GM18951 (cell line): Measurements from ENCODE around the gene NLRC5.

Experiments used
- POLR2A ChIP-seq: IDR thresholded peaks from 4 replicates; pipeline ENCODE4 v1.6.1; 2011; ENCODE audit warnings: mild to moderate bottlenecking; ENCODE audit not compliant: insufficient read length, insufficient read depth; ENCODE audit errors: extremely low read depth
- in situ Hi-C: fragments of 300-500 bp; cut with MboI; formaldehyde crosslinking; loops from one replicate; pipeline ENCODE4 v1.12.0; 2022; ENCODE audit warnings: low sequenced_read_pairs, mixed read lengths, inconsistent platforms; ENCODE audit not compliant: unreplicated experiment

The NLRC5 gene

GRCh38 chr16:56950455-56950854 is 38.9 kb upstream of the NLRC5 start:
- in situ Hi-C loops, result loop anchor here (5.0 kb wide), 1 partner anchor 83 kb away; the partner anchor contains the start of gene SLC12A3
- TF ChIP-seq POLR2A, result no peak

DNA sequence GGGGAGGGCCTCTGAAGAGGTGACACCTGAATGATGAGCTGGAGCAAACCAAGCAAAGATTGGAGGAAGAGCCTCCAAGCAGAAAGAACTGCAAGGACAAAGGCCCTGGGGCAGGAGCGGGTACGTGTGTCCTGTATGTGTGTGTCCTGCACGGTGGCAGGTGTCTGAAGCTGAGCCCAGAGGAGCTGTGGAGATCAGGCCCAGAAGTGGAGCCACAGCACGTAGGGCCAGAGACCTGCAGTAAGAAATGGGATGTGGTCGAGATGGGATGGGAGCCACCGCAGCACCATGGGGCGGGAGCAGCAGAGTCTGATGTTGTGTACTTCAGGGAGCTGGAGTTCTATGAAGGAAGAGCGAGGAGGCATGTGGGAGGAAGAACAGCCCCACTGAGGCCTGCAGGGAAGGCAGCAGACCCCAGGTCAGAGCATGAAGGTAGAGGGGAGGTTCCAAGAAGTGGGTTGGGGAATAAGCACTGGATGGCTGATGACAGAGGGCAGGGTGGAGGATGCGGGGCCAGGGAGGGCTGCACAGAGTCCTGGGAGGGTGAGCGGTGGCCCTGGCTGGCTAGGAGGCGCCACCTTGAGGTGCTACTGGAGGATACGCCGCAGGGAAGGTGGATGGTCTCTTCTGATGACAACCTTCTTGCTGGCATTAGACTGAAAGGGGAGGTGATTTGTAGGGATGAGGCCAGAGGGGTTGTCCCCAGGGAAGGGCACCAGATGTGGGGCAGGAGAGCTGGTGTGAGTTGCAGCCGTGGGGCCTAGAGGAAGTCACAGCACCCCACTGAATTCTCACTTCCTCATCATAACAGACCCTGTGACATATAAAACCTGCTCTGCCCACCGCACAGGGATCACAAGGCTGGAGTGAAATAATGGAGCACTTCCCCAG is 38.2 kb upstream of the NLRC5 start:
- TF ChIP-seq POLR2A, result no peak

DNA sequence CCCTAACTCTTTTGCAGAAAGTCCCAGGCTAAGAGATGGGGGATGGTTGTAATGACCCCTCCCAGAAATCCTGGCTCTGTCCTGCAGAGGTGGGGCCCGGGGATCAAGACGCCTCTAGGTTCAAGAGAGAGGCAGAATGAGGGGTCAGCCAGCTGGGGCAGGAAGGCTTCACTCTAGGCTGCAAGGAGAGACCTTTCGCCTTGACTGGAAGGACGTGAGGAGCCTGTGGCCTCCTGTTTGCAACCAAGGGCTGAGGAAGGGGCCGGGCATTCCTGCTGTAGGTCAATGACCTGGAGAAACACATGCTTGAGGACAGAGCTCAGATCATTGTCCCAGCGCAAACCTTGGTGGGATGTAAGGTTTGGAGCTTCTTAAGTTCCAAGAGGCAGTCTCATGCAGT is 36.4 kb upstream of the NLRC5 start:
- TF ChIP-seq POLR2A, result no peak
- in situ Hi-C loops, result loop anchor here (5.0 kb wide), 1 partner anchor 86 kb away; the partner anchor contains the start of gene SLC12A3

More for the DNA sequence above, 38.2 kb upstream of the NLRC5 start:
- in situ Hi-C loops, result loop anchor here (5.0 kb wide), 1 partner anchor 84 kb away; the partner anchor contains the start of gene SLC12A3

DNA sequence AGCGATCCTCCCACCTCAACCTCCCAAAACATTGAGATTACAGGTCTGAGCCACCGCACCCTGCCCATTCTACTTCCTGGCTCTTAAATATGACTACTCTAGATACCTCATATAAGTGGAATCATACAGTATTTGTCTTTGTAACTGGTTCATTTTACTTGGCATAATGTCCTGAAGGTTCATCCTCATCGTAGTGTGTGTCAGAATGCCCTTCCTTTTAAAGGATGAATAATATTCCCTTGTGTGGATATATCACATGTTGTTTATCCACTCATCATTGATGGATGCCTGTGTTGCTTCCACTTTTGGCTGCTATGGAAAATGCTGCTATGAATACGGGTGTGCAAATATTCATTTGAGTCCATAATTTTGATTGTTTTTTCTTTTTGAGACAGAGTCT is 33.3 kb upstream of the NLRC5 start:
- in situ Hi-C loops, result no loop called here
- no peak for TF ChIP-seq POLR2A

GRCh38 chr16:56956756-56957155 is 32.6 kb upstream of the NLRC5 start:
- in situ Hi-C loops, result no loop called here

DNA sequence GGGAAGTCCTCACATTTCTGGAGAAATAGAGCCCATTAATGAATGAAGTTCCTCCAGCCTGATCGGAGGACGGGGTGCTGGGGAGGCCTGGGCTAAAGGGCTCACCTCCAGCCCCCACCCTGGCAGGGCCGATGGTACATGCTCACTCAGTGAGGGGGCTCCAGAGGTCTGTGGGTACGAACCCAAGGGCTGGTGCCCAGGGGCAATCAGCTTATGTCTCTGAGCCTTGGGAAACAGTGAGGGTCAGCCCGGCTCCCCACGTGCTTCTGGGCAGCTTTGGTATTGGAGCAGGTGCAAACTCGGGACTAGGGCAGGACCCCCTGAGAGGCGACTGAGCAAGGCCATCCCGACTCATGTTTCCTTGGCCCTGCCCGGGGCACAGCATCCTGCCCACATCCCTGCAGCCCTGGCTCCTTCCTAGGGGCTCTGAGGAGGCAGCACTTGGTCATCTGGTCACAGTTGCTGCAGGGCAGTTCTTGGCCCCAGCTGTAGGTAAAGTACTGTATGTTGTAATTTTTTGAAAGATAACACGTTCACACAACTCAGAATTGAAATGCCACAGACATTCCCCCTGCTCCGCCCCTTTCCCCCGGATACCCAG is 28.6 kb upstream of the NLRC5 start:
- no peak for TF ChIP-seq POLR2A
- in situ Hi-C loops, result no loop called here

More at GRCh38 chr16:56956756-56957155, 32.6 kb upstream of the NLRC5 start:
- no peak for TF ChIP-seq POLR2A

- TF ChIP-seq POLR2A, result no peak
- in situ Hi-C loops, result no loop called here
Measured at GRCh38 chr16:56961386-56961785, 28.0 kb upstream of the NLRC5 start.

DNA sequence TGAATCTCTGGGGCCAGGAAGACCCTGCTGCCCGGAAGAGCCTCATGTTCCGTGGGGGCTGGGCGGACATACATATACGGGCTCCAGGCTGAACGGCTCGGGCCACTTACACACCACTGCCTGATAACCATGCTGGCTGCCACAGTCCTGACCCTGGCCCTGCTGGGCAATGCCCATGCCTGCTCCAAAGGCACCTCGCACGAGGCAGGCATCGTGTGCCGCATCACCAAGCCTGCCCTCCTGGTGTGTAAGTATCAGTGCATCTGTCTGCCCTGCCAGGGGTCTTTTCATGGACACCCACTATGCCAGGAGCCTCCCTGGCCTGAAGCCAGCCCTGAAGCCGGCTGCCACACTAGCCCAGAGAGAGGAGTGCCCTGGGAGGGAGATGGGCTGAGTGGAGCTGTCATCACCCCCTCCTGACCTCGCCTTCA is 27.5 kb upstream of the NLRC5 start, which contains the start of gene CETP:
Gene CETP (plus strand): TSS at position 100 of the 431 bp plus-strand sequence. CDS start 30 bp downstream, at position 130.
- in situ Hi-C loops, result no loop called here
- TF ChIP-seq POLR2A, result no peak

DNA sequence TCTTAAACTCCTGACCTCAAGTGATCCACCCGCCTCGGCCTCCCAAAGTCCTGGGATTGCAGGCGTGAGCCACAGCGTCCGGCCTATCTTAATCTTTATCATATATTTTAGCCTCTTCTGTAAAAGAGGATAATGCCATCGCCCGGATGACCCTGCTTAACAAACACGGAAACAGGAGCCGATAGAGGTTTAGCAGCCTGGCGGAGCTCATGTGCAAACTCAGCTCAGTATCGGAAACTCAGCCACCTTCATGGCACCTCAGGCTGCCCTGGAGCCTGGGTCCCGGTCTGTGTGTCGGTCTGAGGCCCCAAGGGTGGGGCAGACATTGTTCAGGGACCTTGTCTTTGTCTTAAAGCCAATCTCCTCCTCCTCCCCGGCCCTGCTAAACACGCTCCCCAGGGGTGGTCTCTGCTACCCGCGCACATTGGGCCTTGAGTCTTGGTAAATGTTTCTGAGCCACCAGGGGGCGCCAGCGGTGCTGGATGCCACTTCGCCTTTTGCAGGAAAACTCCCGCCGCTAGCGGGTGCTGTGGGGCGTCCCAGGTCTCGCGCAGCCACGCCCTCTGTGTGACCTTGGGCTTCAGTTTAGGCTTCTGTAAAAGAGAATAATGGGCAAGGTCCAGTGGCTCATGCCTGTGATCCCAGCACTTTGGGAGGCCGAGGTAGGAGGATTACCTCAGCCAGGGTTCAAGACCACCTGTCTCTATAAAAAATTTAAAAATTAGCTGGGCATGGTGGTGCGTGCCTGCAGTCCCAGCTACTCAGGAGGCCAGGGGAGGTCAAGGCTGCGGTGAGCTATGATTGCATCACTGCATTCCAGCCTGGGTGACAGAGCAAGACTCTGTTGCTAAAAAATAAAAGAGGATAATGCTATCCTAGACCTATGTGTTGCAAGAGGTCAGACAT is 24.9 kb upstream of the NLRC5 start:
- no peak for TF ChIP-seq POLR2A
- in situ Hi-C loops, result loop anchor here (5.0 kb wide), 1 partner anchor 83 kb away; no protein-coding TSS in a partner anchor

DNA sequence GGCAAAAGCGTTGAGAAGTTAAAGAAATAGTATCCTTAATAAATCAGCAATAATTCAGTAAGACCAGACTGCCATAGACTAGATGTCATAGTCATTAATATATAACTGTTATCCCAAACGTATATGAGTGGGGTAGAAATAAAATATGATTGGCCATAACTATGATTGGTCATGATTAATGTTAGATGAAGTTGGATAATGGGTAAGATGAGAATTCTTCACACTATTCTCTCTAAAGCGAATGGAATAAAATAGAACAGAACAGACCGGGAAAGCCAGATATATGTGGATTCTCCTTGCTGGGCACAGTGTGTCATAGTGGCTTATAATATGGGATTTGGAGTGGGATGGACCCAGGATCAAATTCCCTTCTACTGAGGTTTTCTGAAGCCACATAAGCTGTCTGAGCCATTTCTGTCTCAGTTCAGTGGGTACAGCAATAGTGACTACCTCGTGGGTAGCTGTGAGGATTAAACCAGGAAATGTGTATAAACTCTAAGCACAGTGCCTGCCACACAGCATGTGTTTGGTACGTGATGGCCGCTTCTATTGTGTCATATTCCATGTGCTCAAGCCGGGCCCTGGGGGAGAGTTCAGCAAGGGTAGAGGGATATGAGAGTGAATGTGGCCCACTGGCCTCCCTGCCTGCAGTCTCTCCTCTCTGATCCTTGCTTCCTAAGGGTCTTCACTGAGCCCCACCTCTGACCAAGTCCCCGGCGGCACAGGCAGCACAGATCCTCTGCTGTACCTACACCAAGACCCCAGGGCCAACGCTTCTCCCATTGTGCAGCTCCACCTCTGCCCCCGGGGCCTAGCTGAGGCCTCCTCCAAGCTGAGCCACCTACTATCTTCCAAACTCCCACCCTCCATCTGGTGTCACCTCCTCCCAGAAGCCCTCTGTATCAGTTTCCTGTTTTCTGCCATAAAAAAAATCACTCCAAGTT is 23.9 kb upstream of the NLRC5 start:
- in situ Hi-C loops, result loop anchor here (5.0 kb wide), 1 partner anchor 82 kb away; no protein-coding TSS in a partner anchor
- no peak for TF ChIP-seq POLR2A

DNA sequence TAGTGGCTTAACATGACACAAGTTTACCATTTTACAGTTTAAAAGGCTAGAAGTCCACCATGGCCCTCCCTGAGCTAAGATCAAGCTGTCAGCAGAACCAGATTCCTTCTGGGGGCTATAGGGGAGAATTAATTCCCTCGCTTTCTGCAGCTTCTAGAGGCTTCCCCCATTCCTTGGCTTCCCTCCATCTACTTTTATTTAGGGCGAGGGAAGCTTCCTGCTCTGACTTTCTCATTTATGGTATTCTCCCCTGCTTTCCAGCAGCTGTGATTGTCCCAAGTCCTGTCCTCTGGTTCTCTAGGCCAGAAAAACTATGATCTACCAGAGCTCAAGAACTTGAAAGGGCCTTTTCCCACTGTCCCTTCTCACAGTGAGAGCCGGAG is 23.3 kb upstream of the NLRC5 start:
- in situ Hi-C loops, result loop anchor here (5.0 kb wide), 1 partner anchor 81 kb away; no protein-coding TSS in a partner anchor
- no peak for TF ChIP-seq POLR2A

GRCh38 chr16:56967733-56968132 is 21.6 kb upstream of the NLRC5 start:
- TF ChIP-seq POLR2A, result no peak
- in situ Hi-C loops, result loop anchor here (5.0 kb wide), 1 partner anchor 80 kb away; no protein-coding TSS in a partner anchor

DNA sequence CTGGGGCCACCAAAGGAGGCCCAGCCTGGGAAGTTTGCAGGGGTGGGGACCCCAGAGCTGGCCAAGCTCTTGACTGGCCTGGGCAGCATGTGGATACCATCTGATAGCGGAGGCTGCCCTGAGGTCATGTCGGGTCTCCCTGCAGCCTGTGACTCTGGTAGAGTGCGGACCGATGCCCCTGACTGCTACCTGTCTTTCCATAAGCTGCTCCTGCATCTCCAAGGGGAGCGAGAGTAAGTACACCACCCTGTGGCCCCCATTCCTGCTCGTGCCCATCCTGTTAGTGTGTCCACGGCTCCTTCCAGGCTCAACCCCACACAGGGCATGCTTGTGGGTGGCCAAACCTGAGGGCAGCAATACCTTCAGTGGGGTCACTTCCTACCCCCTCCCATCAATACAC is 19.6 kb upstream of the NLRC5 start:
- no peak for TF ChIP-seq POLR2A
- in situ Hi-C loops, result loop anchor here (5.0 kb wide), 1 partner anchor 78 kb away; no protein-coding TSS in a partner anchor
